ENCODE data around the gene POC1A.

DNA sequence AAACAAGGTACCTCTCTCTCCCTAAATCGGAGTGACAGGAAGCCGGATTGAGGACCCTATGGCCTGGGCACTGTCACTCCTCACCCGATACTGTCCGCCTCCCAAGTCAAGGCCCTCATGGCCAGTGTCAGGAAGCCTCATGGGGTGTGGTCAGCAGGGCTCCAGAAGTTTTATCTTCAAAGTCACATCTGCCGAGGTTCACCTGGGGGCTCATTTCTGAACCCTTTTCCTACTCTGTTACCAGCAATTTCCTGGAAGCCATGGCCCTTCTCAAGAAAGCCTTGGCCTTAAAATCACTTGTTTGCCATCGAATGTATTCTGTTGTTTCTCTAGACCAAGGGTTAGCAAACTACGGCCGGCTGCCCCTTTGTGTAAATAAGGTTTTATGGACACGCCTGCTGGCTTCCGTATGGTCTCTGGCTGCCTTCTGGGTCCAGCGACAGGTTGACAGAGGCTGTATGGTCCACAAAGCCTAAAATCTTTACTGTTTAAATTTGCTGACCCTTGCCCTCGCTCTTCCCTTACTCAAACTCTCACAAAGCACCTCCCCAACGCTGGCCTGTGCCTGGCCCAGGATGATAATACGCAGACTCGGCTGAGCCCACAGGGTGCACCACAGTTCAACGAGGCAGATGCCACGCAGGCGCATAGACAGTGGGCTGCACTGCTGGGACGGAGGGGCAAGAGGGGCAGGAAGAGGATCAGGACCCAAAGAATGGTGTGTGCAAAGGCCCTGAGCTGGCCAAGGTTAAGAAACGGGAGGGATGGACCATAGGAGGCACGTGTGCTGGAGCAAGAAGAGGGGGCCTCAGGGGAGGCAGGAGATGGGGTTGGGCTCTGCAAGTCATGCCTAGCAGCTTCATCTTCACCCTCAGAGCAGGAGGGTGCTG lies 73.1 kb downstream of the POC1A start:
- TF ChIP-seq, protein P1, sequence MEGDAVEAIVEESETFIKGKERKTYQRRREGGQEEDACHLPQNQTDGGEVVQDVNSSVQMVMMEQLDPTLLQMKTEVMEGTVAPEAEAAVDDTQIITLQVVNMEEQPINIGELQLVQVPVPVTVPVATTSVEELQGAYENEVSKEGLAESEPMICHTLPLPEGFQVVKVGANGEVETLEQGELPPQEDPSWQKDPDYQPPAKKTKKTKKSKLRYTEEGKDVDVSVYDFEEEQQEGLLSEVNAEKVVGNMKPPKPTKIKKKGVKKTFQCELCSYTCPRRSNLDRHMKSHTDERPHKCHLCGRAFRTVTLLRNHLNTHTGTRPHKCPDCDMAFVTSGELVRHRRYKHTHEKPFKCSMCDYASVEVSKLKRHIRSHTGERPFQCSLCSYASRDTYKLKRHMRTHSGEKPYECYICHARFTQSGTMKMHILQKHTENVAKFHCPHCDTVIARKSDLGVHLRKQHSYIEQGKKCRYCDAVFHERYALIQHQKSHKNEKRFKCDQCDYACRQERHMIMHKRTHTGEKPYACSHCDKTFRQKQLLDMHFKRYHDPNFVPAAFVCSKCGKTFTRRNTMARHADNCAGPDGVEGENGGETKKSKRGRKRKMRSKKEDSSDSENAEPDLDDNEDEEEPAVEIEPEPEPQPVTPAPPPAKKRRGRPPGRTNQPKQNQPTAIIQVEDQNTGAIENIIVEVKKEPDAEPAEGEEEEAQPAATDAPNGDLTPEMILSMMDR (IDR thresholded peaks at IDR 0.05 in 8 of 11, conservative IDR thresholded peaks at IDR 0.05 in 3 of 11), result no peak
- TF ChIP-seq POLR2AphosphoS5 (IDR thresholded peaks at IDR 0.05), result no peak
